Right atrium auricular region (tissue), 2 donors: ENCODE data around the gene DPF3. TPM values are rescaled to one million over a fixed set of nuclear protein-coding genes. Genes with fewer than 3 reads are reported as not detected.

Experiments
- DNase-seq: peaks from one replicate; pipeline ENCODE4 v3.0.0-alpha.2; 2019; ENCODE audit warnings: low spot score
- H3K27ac ChIP-seq, 2 donors: fragments of 200-600 bp; sonication (generic); 1 replicate in 1 of 2; 2 replicates in 1 of 2; pipeline ENCODE4 v1.5.1; 2016 to 2019
- H3K27me3 ChIP-seq, 2 donors: fragments of 200-600 bp; sonication (generic); one replicate each; pipeline versions ENCODE4 v1.5.1 to v1.6.0; 2017 to 2019
- H3K36me3 ChIP-seq: fragments of 200-600 bp; sonication (generic); one replicate; pipeline ENCODE4 v1.5.1; 2016
- H3K4me1 ChIP-seq, 2 donors: fragments of 200-600 bp; sonication (generic); one replicate each; pipeline versions ENCODE4 v1.5.1 to v1.6.0; 2017 to 2019
- H3K4me3 ChIP-seq, 2 donors: fragments of 200-600 bp; sonication (generic); 1 replicate in 1 of 2; 2 replicates in 1 of 2; pipeline ENCODE4 v1.5.1; 2017 to 2019; ENCODE audit warnings: mild to moderate bottlenecking in 1 of 2, moderate library complexity in 1 of 2
- H3K9me3 ChIP-seq, 2 donors: fragments of 200-600 bp; sonication (generic); one replicate each; pipeline ENCODE4 v1.5.1; 2019
- CTCF ChIP-seq, 2 donors: fragments of 200-600 bp; sonication (generic); IDR thresholded peaks; one replicate each; pipeline ENCODE4 v1.5.1; 2019; ENCODE audit warnings: antibody characterized with exemption in 2 of 2
- total RNA-seq, 2 donors: library from RNA; depleted of rRNA; stranded (reverse); fragments of >200 nt; gene quantifications; one replicate each; pipeline ENCODE4 v1.1.0, GENCODE V29; 2016

The DPF3 gene
- total RNA-seq, 2 donors from 2014 or later, result 14.7 to 26.6 TPM

DNA sequence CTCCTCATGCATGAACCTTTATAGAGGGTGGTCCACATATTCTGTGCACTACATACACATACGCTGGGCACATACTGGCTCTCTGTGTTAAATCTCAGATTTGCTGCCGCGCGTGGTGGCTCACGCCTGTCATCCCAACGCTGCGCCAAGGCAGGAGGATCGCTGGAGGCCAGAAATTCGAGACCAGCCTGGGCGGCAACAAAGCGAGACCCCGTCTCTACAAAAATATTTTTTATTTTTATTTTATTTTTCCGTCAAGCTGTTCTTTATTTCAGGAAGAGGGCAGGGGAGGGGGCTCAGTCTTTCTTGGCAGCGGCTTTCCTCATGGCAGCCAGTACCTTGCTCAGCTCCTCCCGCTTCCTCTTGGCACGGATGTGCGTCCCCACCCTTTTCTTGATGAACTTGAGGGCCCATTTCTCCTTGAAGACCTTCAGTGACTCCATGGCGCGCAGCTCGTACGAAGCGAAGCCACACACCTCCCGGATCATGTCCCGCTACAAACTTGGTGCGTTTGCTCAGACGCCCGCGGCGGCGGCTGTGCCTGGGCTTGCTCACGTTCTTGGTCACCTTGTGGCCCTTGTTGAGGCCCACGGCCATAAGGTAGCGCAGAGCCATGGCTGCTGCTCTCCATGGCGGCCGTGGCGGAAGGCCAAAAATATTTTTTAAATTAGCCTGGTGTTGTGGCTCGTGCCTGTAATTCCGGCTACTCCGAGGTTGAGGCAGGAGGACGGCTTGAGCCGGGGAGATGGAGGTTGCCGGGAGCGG, 35.6 kb upstream of the DPF3 start:
- H3K9me3 ChIP-seq, result no peaks in the 10 kb centered on the region
- H3K4me1 ChIP-seq, result peaks cover 0 to 5% of the 10 kb centered on the region in 2 donors
- no peak overlapping the region for H3K27ac ChIP-seq
- H3K4me3 ChIP-seq, result peak overlapping the region in 1 of 2 donors; percentile 9
- DNase-seq, result no peak
- H3K36me3 ChIP-seq, result no peaks in the 10 kb centered on the region
- no peaks in the 10 kb centered on the region for H3K27me3 ChIP-seq
- TF ChIP-seq CTCF (IDR thresholded peaks at IDR 0.05), result no peak

GRCh38 chr14:72928872-72929271, 35.0 kb upstream of the DPF3 start:
- Histone ChIP-seq H3K27me3 (no peaks in the 10 kb centered on the region), H3K4me1 (peaks cover 0 to 5% of the 10 kb centered on the region in 2 donors), H3K27ac (no peak overlapping the region), H3K9me3 (no peaks in the 10 kb centered on the region), H3K4me3 (no peak overlapping the region), H3K36me3 (no peaks in the 10 kb centered on the region)
- DNase-seq, result no peak
- TF ChIP-seq CTCF (IDR thresholded peaks at IDR 0.05), result no peak

GRCh38 chr14:72926292-72927028, 32.6 kb upstream of the DPF3 start, which contains the start of gene DCAF4:
DCAF4 (plus strand) TSS chr14:72926464; CDS start chr14:72937979, 11,515 bp downstream.
- Histone ChIP-seq H3K36me3 (no peaks in the 10 kb centered on the region), H3K27me3 (no peaks in the 10 kb centered on the region), H3K27ac (peak within 1 kb of the TSS; percentile 63 to 85), H3K4me3 (peak within 1 kb of the TSS; percentile 68 to 82), H3K4me1 (peaks cover 0 to 5% of the 10 kb centered on the region in 2 donors), H3K9me3 (no peaks in the 10 kb centered on the region)
- no peak for TF ChIP-seq CTCF (IDR thresholded peaks at IDR 0.05)
- peak; percentile 97 for DNase-seq

GRCh38 chr14:72925815-72926291, 32.0 kb upstream of the DPF3 start:
- no peak for TF ChIP-seq CTCF (IDR thresholded peaks at IDR 0.05)
- Histone ChIP-seq H3K4me1 (peaks cover 0 to 5% of the 10 kb centered on the region in 2 donors), H3K4me3 (peak overlapping the region; percentile 68 to 82), H3K27ac (peak overlapping the region; percentile 63 to 85), H3K27me3 (no peaks in the 10 kb centered on the region), H3K9me3 (no peaks in the 10 kb centered on the region), H3K36me3 (no peaks in the 10 kb centered on the region)
- DNase-seq, result no peak

GRCh38 chr14:72925171-72925759, 31.4 kb upstream of the DPF3 start:
- no peak for TF ChIP-seq CTCF (IDR thresholded peaks at IDR 0.05)
- Histone ChIP-seq H3K36me3 (no peaks in the 10 kb centered on the region), H3K27ac (peak overlapping the region; percentile 63 to 85), H3K9me3 (no peaks in the 10 kb centered on the region), H3K27me3 (no peaks in the 10 kb centered on the region), H3K4me3 (peak overlapping the region in 1 of 2 donors; percentile 82), H3K4me1 (peaks cover 0 to 5% of the 10 kb centered on the region in 2 donors)
- DNase-seq, result no peak
